ENCODE results near the gene NUTM2G. TPM values are rescaled to one million over a fixed set of nuclear protein-coding genes. Genes with fewer than 3 reads are reported as not detected.
"Not testable (repeated sequence)": the region's sequence is repeated elsewhere in the genome, so short reads cannot be mapped to it uniquely, and the experiment has no call there.

NUTM2G gene
- total RNA-seq, 1 donor from 2014 or later, result not detected

DNA sequence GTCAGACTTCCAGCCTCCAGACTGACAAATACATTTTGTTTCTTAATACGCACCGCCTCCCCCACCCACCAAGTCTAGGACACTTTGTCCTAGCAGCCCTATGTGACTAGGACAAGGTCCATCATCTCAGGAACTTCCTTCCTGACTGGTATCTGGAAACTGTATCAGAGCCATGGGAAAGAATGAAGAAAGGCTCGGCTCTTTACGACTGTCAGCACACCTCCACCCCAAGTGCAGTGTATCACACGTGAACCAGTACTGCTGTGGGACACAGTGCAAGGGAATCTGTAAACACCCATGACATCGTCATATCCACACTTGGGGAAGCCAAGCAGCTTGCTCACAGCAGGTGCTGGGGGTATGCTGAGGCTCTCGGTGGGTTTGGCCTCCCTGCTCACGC is 13.0 kb downstream of the NUTM2G start:
- not testable (repeated sequence) for FAIRE-seq; DNase-seq (ENCODE audit: low spot score in 2 of 2)

DNA sequence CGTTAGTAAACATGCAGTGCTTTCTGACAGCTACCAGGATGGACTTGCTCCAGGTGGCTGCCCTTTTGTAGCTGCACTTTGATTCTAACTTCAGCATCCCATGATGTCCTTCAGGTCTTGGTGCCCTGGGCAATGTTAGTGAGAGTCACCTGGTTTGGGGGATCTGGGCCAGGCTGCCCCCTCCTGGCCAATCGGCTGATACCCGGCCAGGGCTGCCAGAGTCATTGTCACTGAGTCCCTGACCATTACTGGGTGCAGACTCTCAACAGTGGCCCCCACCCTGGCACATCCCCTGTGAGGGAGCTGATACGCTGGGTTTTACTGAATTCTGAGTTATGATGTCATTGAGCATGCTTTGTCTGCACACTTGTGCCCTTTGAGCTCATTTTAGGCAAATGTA is 13.5 kb downstream of the NUTM2G start:
- DNase-seq (ENCODE audit: low spot score in 2 of 2); FAIRE-seq: not testable (repeated sequence)

DNA sequence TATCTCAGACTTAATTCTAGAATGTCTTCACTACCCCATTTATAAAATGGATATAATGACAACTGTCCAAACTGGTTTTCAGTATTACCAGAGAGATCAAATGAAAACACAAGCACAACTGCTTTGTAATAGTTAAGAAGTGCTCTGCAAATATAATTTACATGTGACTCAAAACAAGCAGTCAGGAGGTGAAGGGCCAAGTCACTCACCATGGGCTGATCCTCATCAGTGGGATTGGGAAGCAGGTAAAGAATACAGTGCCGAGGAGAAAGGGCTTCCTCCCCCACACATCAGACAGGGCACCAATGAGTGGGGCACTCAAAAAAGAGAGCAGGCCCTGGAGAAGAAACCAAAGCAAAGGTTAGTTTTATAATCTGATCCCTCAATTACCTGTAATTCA is 20.7 kb downstream of the NUTM2G start:
- not testable (repeated sequence) for DNase-seq (ENCODE audit: low spot score in 2 of 2); FAIRE-seq

- FAIRE-seq; DNase-seq (ENCODE audit: low spot score in 2 of 2): not testable (repeated sequence)
Measured at GRCh38 chr9:96950539-96950938, 21.9 kb downstream of the NUTM2G start.

DNA sequence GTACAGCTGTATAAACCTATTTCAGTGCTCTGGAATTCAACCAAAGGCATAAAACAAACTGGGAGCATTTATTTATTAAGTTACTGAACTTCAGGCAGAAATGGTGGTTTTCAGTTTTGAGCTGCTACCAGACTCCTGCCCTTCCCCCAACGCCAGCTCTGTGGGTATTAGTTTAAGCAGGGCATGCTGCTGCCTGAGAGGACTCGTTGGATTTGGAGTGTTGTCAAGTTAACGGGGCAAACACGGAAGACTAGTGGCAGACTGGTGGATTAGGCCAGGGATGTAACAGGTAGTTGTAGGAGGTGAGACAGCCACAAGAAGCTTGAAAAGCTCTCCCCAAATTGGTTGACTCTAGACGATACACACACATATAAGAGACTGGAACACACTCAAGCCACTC is 38.9 kb downstream of the NUTM2G start:
- not testable (repeated sequence) for FAIRE-seq; DNase-seq (ENCODE audit: low spot score in 2 of 2)

- FAIRE-seq; DNase-seq (ENCODE audit: low spot score in 2 of 2): not testable (repeated sequence)
Measured at GRCh38 chr9:96972552-96972951, 43.9 kb downstream of the NUTM2G start.

GRCh38 chr9:96974037-96974436 is 45.4 kb downstream of the NUTM2G start:
- DNase-seq (ENCODE audit: low spot score in 2 of 2); FAIRE-seq: not testable (repeated sequence)

GRCh38 chr9:96983496-96984122 is 55.0 kb downstream of the NUTM2G start:
- FAIRE-seq, result not testable (repeated sequence)

GRCh38 chr9:96984139-96984538 is 55.5 kb downstream of the NUTM2G start:
- FAIRE-seq; DNase-seq (ENCODE audit: low spot score in 2 of 2): not testable (repeated sequence)

More at GRCh38 chr9:96983496-96984122, 55.0 kb downstream of the NUTM2G start:
- not testable (repeated sequence) for DNase-seq (ENCODE audit: low spot score in 2 of 2)

GRCh38 chr9:96984887-96985286 is 56.2 kb downstream of the NUTM2G start:
- peak; percentile 24 for FAIRE-seq

More at GRCh38 chr9:96984887-96985286, 56.2 kb downstream of the NUTM2G start:
- DNase-seq (ENCODE audit: low spot score in 2 of 2), result not testable (repeated sequence)

Other genes starting within 250 kb of the NUTM2G start
- gene ZNF510, start 150.8 kb upstream of the NUTM2G start, total RNA-seq, result 55.0 TPM
- gene ZNF782, start 74.3 kb upstream of the NUTM2G start, total RNA-seq, result 48.5 TPM
- 0.41 TPM for gene CTSV, start 110.3 kb downstream of the NUTM2G start, total RNA-seq